Spleen (tissue), 7 donors: ENCODE measurements around the gene CALML5.

ENCODE experiments used
- POLR2AphosphoS5 ChIP-seq, 3 donors: sonication (generic); formaldehyde crosslinking; IDR thresholded peaks; one replicate each; pipeline ENCODE4 v1.5.1; 2017; ENCODE audit warnings: antibody characterized with exemption in 3 of 3
- TF ChIP-seq, protein P1 (sequence below), 11 experiments: fragments of 200-600 bp in 7 of 11; fragments of 450-650 bp in 4 of 11; sonication (generic) in 4 of 11; IDR thresholded peaks in 8 of 11; conservative IDR thresholded peaks in 3 of 11; 1 replicate in 7 of 11; 2 replicates in 4 of 11; pipeline versions ENCODE4 v1.4.0 to v1.8.0; 2016 to 2021; ENCODE audit warnings: antibody characterized with exemption in 11 of 11, inconsistent platforms in 4 of 11, mild to moderate bottlenecking in 1 of 11
- donor health status: DM: no; HTN: no; CAD: no; lungs with moderate emphysema.
- donor health status: DM: no; HTN: no; CAD: no.
- donor health status: DM: no; HTN: no; CAD: no.

DNA sequence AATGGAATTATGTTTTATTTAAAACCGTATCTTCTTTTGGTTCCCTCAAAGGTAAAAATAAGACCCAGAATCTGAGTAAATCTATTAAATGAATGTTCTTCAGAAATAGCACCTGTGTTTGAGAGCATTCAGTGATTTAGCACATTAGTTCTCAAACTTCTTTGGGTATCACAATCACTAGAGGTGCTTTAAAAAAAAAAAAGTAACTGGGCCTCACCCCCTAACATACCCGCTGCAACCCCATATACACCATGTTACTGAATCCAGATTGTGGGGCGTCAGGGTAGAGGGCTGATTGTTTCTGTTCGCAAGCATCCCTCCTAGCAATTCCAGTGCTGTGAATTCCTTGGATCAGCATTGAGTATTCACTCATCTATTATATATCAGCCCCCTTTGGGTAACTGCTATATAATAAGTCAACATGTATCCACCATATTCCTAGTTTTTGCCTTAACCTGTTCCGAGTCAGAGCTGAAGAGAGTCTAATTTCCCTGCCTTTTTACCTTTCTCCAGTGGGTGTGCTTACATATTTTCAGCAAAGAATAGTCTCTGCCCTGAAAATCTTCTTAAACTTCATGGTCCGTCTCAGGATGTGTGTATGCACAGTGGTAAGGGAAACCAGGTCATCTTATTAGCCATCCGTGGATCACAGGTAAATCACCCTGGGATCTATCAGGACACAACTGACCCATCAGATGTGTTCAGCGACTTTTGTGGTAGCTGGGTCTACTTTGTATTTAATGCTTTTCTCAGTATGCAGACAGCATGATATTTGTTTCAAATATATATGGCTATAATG, 40.2 kb downstream of the CALML5 start:
- TF ChIP-seq, protein P1, sequence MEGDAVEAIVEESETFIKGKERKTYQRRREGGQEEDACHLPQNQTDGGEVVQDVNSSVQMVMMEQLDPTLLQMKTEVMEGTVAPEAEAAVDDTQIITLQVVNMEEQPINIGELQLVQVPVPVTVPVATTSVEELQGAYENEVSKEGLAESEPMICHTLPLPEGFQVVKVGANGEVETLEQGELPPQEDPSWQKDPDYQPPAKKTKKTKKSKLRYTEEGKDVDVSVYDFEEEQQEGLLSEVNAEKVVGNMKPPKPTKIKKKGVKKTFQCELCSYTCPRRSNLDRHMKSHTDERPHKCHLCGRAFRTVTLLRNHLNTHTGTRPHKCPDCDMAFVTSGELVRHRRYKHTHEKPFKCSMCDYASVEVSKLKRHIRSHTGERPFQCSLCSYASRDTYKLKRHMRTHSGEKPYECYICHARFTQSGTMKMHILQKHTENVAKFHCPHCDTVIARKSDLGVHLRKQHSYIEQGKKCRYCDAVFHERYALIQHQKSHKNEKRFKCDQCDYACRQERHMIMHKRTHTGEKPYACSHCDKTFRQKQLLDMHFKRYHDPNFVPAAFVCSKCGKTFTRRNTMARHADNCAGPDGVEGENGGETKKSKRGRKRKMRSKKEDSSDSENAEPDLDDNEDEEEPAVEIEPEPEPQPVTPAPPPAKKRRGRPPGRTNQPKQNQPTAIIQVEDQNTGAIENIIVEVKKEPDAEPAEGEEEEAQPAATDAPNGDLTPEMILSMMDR (IDR thresholded peaks at IDR 0.05 in 8 of 11, conservative IDR thresholded peaks at IDR 0.05 in 3 of 11): no peak
- TF ChIP-seq POLR2AphosphoS5 (IDR thresholded peaks at IDR 0.05): no peak
